ENCODE data around the gene C2orf15.
"Not testable (repeated sequence)": the region's sequence is repeated elsewhere in the genome, so short reads cannot be mapped to it uniquely, and the experiment has no call there.

The C2orf15 gene, protein sequence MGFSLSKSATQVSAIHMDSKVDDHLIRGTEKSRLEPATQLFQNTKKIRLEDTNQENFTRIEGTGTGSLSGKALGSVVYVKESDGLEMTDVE

DNA sequence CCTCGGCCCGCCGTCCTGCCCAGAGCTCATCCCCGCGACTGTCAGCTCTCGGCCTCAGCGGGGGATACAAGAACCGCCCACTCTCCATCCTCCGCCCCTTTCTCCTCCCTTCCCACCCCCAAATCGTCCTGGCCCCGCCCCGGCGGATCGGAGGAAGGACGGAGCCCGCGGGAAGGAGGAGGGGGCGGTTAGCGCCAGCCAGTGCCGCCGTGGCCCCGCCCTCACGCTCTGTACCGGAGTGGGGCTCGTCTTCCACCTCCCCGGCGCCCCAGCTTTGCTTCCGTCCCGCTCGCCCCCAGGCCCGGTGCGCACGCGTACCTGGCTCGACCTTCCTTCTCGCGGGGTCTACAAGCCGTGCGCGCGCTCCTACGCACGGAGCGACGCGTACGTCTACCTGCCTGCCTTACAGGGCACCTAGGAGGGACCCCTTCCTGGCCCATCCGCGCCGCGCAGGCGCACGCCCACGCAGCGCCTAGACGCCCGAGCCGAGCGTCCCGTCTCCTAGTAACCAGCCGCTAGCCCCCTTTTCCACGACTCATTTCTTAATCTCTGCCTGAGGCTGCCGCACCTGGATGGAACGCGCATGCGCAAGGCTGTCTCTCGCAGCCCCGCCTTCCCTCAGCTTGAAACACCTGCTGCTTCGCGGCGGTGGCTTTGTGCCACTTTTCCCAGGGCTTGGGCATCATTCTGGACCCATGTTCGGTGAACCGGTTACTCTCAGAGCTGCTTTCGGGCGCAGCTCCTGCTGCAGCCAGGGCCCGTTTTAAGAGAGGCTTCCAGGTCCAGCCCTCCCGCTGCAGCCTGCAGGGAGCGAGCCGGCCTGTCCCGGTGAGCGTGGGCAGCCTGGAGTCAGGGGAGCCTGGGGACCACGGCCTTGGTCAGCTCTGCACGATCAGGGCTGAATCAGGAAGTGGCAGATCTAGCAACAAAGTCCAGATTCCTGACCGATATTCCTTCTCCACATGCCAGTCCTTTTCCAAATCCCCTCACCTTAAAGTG is at the start of gene C2orf15:
Gene C2orf15, plus strand, starts transcription at position 598 of the 999 bp plus-strand sequence. CDS start 8,852 bp downstream, outside the sequence.
- Histone ChIP-seq H3K9me3 (no peaks in the 10 kb centered on the region), H3K27me3 (peaks cover 12% of the 10 kb centered on the region; the same call in 1 of the 2 replicates), H3K9ac (peak within 1 kb of the TSS; percentile 75), H4K20me1 (0 out of 2 replicates have a peak, but pooled peaks cover 7% of the 10 kb centered on the region), H3K4me2 (peak within 1 kb of the TSS; percentile 95), H3K4me3 (peak within 1 kb of the TSS; percentile 92), H3K36me3 (no peaks in the 10 kb centered on the region), H3K4me1 (peaks cover 15% of the 10 kb centered on the region), H3K27ac (peak within 1 kb of the TSS; percentile 14; the same call in 1 of the 2 replicates)
- no peak for TF ChIP-seq Cebpa-rat (IDR thresholded peaks at IDR 0.05)

- H3K36me3 ChIP-seq: no peaks in the 10 kb centered on the region
- no peak overlapping the region for H3K4me3 ChIP-seq
- no peaks in the 10 kb centered on the region for H3K27me3 ChIP-seq
- no peak overlapping the region for H3K4me2 ChIP-seq
- no peaks in the 10 kb centered on the region for H3K4me1 ChIP-seq
- TF ChIP-seq Cebpa-rat (IDR thresholded peaks at IDR 0.05): no peak
- no peak overlapping the region for H3K9ac ChIP-seq
- no peaks in the 10 kb centered on the region for H4K20me1 ChIP-seq
- peaks cover 23% of the 10 kb centered on the region for H3K9me3 ChIP-seq
- H3K27ac ChIP-seq: no peak overlapping the region
These were observed 44.8 kb upstream of the C2orf15 start for GRCh38 chr2:99096728-99097127.

- no peaks in the 10 kb centered on the region for H3K27me3 ChIP-seq
- no peak overlapping the region for H3K4me2 ChIP-seq
- no peak for TF ChIP-seq Cebpa-rat (IDR thresholded peaks at IDR 0.05)
- peaks cover 4% of the 10 kb centered on the region; the same call in 1 of the 2 replicates for H3K9me3 ChIP-seq
- H3K36me3 ChIP-seq: no peaks in the 10 kb centered on the region
- H3K4me1 ChIP-seq: no peaks in the 10 kb centered on the region
- H3K27ac ChIP-seq: no peak overlapping the region
- H3K9ac ChIP-seq: no peak overlapping the region
- no peaks in the 10 kb centered on the region for H4K20me1 ChIP-seq
- H3K4me3 ChIP-seq: no peak overlapping the region
These were observed 39.8 kb upstream of the C2orf15 start for GRCh38 chr2:99101697-99102096.

- no peak overlapping the region for H3K4me3 ChIP-seq
- H3K9me3 ChIP-seq: no peaks in the 10 kb centered on the region
- H3K36me3 ChIP-seq: no peaks in the 10 kb centered on the region
- no peak for TF ChIP-seq Cebpa-rat (IDR thresholded peaks at IDR 0.05)
- no peak overlapping the region for H3K9ac ChIP-seq
- H3K4me2 ChIP-seq: no peak overlapping the region
- H3K4me1 ChIP-seq: no peaks in the 10 kb centered on the region
- H3K27me3 ChIP-seq: no peaks in the 10 kb centered on the region
- H3K27ac ChIP-seq: no peak overlapping the region
- H4K20me1 ChIP-seq: no peaks in the 10 kb centered on the region
These were observed 37.5 kb upstream of the C2orf15 start for GRCh38 chr2:99104006-99104405.

DNA sequence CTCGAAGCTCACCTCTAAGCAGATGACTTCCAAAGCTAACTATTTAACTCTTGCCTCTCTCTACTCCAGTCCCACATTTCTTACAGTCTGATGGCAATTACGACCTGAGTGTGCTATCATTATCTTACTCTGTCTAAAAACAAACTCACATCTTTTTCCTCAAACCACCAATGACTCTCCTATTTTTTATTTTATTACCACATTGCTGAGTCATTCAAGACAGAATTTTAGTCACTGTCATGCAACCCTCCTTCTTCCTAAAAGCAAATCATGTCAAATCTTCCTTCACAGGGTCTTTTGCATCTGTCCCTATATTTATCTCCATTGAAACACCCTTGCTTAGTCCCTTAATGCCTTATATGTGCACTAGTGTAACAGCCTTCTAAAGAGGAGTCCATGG is 34.6 kb upstream of the C2orf15 start:
- no peaks in the 10 kb centered on the region for H3K4me1 ChIP-seq
- H3K27me3 ChIP-seq: no peaks in the 10 kb centered on the region
- TF ChIP-seq Cebpa-rat (IDR thresholded peaks at IDR 0.05): no peak
- H4K20me1 ChIP-seq: no peaks in the 10 kb centered on the region
- H3K36me3 ChIP-seq: no peaks in the 10 kb centered on the region
- H3K4me2 ChIP-seq: no peak overlapping the region
- H3K9ac ChIP-seq: no peak overlapping the region
- H3K9me3 ChIP-seq: no peaks in the 10 kb centered on the region
- H3K4me3 ChIP-seq: no peak overlapping the region
- no peak overlapping the region for H3K27ac ChIP-seq

DNA sequence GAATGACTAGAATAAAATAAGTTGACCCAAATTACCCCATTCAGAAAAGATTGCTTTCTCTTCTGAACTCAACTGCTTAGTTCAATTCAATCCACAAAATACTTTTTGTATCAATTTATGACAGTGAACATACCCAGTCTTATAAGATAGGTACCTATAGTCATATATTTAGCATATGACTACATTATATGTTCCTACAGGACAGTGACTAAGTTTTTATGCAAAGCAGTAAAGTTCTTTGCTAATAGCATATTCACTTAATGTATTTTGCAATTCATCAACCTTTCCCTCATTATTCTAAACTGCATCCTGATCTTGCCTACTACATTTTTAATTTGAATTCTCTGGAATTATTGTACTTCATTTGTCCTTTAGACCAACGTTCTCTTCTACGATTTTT is 30.3 kb upstream of the C2orf15 start:
- Histone ChIP-seq H3K27ac (no peak overlapping the region), H3K9me3 (no peaks in the 10 kb centered on the region), H3K4me3 (no peak overlapping the region), H3K27me3 (no peaks in the 10 kb centered on the region), H3K4me1 (no peaks in the 10 kb centered on the region), H4K20me1 (no peaks in the 10 kb centered on the region), H3K36me3 (no peaks in the 10 kb centered on the region), H3K9ac (no peak overlapping the region), H3K4me2 (no peak overlapping the region)
- no peak for TF ChIP-seq Cebpa-rat (IDR thresholded peaks at IDR 0.05)

GRCh38 chr2:99111945-99112344 is 29.6 kb upstream of the C2orf15 start:
- Histone ChIP-seq H3K36me3 (no peaks in the 10 kb centered on the region), H3K27me3 (no peaks in the 10 kb centered on the region), H3K27ac (no peak overlapping the region), H3K9me3 (no peaks in the 10 kb centered on the region), H3K4me2 (no peak overlapping the region), H3K4me1 (no peaks in the 10 kb centered on the region), H3K4me3 (no peak overlapping the region), H3K9ac (no peak overlapping the region), H4K20me1 (no peaks in the 10 kb centered on the region)
- TF ChIP-seq Cebpa-rat (IDR thresholded peaks at IDR 0.05): no peak

DNA sequence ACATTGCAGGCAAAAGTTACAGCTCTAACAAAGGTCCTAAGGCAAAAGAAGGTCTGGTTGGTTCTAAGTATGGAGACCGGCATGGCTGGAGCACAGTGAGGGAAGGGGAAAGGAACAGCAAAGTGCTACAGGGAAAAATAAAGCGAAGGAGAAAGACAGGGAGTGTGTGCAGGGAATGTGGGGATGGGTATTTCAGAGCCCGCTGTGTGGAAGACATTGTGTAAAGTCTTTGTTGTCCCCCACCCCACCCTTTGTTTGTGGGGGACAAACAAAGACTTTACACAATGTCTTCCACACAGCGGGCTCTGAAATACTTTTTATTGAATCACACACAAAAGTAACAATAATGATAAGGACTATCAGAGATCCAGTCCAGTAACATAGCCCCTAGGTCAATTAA is 28.9 kb upstream of the C2orf15 start:
- Histone ChIP-seq H3K9ac (no peak overlapping the region), H4K20me1 (no peaks in the 10 kb centered on the region), H3K36me3 (no peaks in the 10 kb centered on the region), H3K27ac (no peak overlapping the region), H3K4me3 (no peak overlapping the region), H3K4me1 (no peaks in the 10 kb centered on the region), H3K9me3 (no peaks in the 10 kb centered on the region), H3K27me3 (no peaks in the 10 kb centered on the region), H3K4me2 (no peak overlapping the region)
- no peak for TF ChIP-seq Cebpa-rat (IDR thresholded peaks at IDR 0.05)

- Histone ChIP-seq H3K4me2 (no peak overlapping the region), H3K4me3 (no peak overlapping the region), H3K27ac (no peak overlapping the region), H3K9ac (no peak overlapping the region), H3K9me3 (peaks cover 26% of the 10 kb centered on the region), H3K36me3 (peaks cover 7% of the 10 kb centered on the region), H3K27me3 (no peaks in the 10 kb centered on the region), H3K4me1 (no peaks in the 10 kb centered on the region), H4K20me1 (no peaks in the 10 kb centered on the region)
- no peak for TF ChIP-seq Cebpa-rat (IDR thresholded peaks at IDR 0.05)
These were observed 13.5 kb upstream of the C2orf15 start for GRCh38 chr2:99127981-99128380.

DNA sequence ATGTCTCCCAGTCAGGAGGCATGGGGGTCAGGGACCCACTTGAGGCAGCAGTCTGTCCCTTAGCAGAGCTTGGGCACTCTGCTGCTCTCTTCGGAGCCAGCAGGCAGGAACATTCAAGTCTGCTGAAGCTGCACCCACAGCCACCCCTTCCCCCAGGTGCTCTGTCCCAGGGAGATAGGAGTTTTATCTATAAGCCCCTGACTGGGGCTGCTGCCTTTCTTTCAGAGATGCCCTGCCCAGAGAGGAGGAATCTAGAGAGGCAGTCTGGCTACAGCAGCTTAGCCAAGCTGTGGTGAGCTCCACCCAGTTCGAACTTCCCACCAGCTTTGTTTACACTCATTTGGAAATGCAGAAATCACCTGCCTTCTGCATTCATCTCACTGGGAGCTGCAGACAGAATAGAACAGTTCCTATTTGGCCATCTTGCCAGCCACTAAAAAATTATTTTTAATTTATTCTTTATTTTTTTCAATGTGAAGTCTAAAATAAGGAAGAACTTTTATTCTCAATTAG is 6.4 kb upstream of the C2orf15 start:
- not testable (repeated sequence) for H3K27ac ChIP-seq, H3K36me3 ChIP-seq, H3K4me2 ChIP-seq, H3K9ac ChIP-seq, H3K27me3 ChIP-seq, H4K20me1 ChIP-seq, H3K4me1 ChIP-seq, H3K4me3 ChIP-seq
- H3K9me3 ChIP-seq: peaks cover 37% of the 10 kb centered on the region

Data from BLaER1 (cell line).